HG02885 (cell line): ENCODE data around the gene ACTR10.

Experiments used
- ATAC-seq: cut with Tn5 transposase; IDR thresholded peaks from one replicate; pipeline ENCODE4 v1.9.1; 2021; ENCODE audit warnings: mild to moderate bottlenecking; ENCODE audit not compliant: unreplicated experiment, poor library complexity

The ACTR10 gene

GRCh38 chr14:58199726-58200479 is at the start of gene ACTR10:
Gene ACTR10 (plus strand): TSS chr14:58200149. CDS start chr14:58200218, 69 bp downstream.
- peak; percentile 94 for ATAC-seq

DNA sequence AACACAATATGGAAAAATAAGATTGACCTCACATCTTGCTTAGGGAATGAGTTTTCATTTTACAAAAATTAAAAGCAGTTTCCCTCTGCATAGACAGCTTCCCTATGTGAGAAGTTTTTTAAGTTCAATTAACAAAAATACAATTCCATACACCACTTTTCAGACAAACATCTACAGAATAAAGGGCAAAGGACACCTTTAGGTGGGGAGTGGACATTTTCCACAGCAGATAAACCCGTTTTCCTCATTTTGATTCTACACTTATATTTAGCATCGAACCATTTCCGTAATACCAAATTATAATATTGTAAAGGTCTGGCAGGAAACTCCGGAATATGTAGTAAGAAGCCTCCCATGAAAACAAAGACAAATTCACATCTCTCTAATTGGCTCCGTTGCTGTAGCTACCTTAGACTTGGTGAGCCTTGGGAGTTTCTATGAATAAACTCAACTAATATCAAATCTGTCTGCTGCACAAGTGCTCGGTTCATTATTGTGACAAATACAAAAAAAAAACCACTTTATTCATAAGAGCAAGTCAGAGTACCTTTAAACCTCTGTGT is 49.6 kb upstream of the ACTR10 start:
- no peak for ATAC-seq

- ATAC-seq, result peak; percentile 3
Observed at GRCh38 chr14:58151133-58152013, 48.6 kb upstream of the ACTR10 start.

GRCh38 chr14:58152014-58152857 is 47.7 kb upstream of the ACTR10 start, which contains the start of gene ARMH4:
Gene ARMH4 (minus strand): TSS chr14:58152213. CDS start chr14:58139358, 12,855 bp downstream.
- peak; percentile 97 for ATAC-seq

GRCh38 chr14:58160561-58160960 is 39.4 kb upstream of the ACTR10 start:
- ATAC-seq, result no peak

GRCh38 chr14:58166005-58166983 is 33.7 kb upstream of the ACTR10 start:
- peak; percentile 65 for ATAC-seq

- ATAC-seq, result no peak
Observed at GRCh38 chr14:58167057-58167456, 32.9 kb upstream of the ACTR10 start.

DNA sequence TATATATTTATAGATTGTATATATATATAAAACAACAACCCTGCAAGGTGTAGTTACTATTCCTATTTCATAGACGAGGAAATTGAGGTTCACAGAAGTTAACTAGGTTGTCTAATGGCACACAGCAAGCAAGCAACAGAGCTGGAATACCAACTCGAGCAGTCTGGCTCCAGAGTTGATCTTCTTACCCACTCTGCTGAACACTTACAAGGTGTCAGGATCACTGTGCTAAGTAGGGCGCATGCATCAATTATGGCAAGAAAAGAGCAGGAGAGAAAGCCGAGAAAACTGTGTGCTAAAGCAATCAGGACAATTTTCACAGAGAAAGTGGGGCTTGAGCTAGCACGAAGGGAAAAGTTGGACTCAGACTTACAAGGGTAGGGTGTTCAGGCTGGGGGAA is 32.1 kb upstream of the ACTR10 start:
- no peak for ATAC-seq

DNA sequence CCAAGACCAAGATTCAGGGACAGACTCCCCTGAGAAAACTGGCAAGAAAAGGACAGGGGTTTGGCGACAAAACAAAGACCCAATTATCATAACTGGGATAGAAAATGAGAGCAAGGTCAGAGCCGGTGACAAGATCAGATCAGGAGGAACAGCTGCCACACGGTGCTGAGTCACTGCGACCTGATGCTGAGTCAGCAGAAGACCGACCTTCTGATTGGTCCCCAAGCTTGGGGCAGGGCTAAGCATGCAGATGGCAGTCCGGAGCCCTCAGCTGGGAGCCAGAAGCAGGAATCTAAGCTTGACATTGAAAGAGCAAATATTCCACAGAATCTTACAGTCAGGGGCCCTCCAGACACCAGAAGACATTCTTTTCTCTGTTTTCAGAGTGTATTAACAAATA is 28.9 kb upstream of the ACTR10 start:
- ATAC-seq, result peak; percentile 97

GRCh38 chr14:58177125-58177524 is 22.8 kb upstream of the ACTR10 start:
- ATAC-seq, result no peak

- ATAC-seq, result no peak
Observed at GRCh38 chr14:58189176-58189575, 10.8 kb upstream of the ACTR10 start.

DNA sequence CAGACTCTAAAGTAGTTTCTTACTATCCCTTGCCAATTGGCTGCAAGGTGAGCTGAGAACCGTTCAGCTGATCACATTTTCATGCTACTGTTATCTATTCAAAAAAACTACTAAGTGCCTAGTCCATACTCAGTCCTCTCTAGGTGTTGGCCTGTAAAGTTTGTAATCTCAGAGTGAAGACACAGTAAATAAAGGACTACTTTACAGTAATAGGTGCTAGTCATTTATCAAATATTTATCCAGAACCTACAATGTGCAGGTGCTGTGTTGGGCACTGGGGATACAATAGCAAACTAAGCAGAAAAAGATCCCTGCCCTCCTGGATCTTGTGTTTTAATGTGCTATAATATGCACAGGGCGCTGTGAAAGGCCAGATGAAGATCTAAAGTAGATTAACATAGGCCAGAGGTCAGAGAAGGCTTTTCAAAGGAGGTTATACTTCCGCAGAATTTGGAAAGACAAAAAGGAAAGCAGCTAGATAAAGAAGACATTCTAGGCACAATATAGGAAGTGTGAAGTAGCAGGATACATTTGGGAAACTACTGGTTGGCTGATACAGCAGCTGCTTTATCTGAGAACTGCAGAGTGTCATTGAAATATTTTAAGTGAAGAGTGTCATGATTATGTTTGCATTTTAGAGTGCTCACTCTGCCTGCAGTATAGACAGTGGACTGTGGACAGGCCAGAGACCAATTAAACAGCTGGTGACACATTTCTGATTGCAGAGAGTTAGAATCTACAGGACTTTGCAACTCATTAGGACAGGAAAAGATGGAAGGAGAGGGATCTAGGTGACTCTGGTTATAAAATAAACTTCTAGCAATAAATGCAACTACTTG is 8.0 kb upstream of the ACTR10 start:
- ATAC-seq, result no peak

DNA sequence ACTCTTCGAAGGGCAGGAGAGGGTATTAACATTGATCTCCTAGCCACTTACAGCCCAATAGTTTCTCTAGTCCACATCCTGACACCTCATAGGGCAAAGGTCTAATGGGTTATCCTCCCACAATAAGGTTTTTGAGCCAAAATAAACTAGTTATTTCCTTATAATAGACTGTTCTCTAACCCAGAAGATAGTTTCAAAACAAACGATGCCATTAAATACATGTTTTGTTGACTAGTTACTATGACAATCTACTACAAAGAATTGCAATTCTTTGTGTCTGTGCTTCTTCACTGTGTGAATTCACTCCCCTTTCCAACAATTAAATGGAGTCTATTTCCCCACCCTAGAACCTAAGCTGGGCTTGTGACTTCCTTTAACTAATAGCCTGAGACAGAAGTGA is 6.4 kb upstream of the ACTR10 start:
- ATAC-seq, result no peak

DNA sequence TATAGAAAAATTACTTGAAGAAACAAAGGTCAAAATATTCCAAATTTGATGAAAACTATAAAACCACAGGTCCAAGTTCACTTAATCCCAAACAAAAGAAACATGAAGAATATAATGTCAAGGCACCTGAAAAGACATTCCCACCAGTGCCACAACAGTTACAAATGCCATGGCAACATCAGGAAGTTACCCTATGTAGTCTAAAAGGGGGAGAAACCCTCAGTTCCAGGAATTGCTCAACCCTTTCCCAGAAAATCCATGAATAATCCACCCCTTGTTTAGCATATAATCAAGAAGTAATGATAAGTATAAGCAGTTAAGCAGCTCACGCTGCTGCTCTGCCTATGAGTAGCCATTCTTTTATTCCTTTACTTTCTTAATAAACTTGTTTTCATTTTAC is 3.8 kb upstream of the ACTR10 start:
- no peak for ATAC-seq

- ATAC-seq, result no peak
Observed at GRCh38 chr14:58198086-58198485, 1.9 kb upstream of the ACTR10 start.

DNA sequence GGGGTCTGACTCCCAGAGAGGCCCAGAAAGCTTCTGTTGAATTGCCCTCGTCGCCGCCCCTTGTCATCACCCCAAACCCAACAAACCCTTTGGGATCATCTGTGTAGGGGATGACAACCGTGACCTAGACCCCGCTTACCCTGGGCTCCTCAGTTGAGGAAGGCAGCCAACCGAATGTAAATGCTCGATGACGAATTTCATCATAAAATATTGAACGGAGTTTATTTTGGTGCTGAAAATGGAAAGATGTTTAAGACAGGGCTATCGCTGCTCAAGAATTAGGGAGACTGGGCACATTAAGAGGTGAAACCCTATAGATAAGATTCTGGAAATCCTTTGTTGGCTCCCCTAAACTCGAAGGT is 512 bp downstream of the ACTR10 start:
- peak; percentile 8 for ATAC-seq

DNA sequence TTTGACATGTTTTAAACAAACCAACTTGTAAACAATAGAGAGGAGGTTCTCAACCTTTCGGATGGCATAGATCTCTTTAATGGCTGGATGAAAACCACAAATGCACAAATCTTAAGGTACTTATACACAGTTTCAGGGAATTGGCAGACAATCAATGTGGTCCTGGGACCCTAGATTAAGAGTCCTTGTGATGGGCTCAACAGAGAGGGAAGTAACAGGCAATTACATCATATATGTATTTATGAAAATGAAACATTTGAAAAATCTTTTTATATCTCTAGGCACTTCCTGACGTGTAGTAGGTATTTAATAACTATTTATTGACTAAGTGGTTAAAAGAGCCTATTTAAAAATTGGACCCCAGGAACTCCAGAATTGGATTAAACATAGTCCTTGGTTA is 897 bp downstream of the ACTR10 start:
- no peak for ATAC-seq

DNA sequence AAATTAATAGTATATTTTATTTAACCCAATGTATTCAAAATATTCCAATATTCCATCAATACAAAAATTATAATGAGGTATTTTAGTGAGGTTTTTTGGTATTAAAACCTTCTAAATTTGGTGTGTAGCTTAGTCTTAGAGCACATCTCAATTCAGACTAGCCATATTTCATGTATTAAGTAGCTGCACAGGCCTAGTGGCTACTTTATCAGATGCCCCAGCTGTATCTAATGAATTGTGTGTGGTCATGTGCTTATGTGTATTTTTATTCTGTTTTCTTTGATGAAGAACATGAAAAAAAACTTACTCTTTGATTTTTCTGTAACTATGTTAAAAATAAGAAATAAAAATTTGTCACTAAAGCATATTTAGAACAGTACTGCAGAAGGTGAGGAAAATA is 13.2 kb downstream of the ACTR10 start:
- no peak for ATAC-seq
